OCI-LY1 (cell line): ENCODE measurements around the gene HPX.

Experiments used
- EZH2 ChIP-seq: fragments of 200-600 bp; sonication (generic), shearing (Covaris generic); IDR thresholded peaks from 2 replicates; pipeline ENCODE4 v1.8.0; 2017; ENCODE audit warnings: borderline replicate concordance, mixed run types, mild to moderate bottlenecking, antibody characterized with exemption, low read length, moderate library complexity, mixed read lengths
- TF ChIP-seq, protein P1 (sequence below): fragments of 200-600 bp; sonication (generic), shearing (Covaris generic); IDR thresholded peaks from 2 replicates; pipeline ENCODE4 v1.5.1; 2017; ENCODE audit warnings: mild to moderate bottlenecking, antibody characterized with exemption, low read length, moderate library complexity, mixed read lengths

DNA sequence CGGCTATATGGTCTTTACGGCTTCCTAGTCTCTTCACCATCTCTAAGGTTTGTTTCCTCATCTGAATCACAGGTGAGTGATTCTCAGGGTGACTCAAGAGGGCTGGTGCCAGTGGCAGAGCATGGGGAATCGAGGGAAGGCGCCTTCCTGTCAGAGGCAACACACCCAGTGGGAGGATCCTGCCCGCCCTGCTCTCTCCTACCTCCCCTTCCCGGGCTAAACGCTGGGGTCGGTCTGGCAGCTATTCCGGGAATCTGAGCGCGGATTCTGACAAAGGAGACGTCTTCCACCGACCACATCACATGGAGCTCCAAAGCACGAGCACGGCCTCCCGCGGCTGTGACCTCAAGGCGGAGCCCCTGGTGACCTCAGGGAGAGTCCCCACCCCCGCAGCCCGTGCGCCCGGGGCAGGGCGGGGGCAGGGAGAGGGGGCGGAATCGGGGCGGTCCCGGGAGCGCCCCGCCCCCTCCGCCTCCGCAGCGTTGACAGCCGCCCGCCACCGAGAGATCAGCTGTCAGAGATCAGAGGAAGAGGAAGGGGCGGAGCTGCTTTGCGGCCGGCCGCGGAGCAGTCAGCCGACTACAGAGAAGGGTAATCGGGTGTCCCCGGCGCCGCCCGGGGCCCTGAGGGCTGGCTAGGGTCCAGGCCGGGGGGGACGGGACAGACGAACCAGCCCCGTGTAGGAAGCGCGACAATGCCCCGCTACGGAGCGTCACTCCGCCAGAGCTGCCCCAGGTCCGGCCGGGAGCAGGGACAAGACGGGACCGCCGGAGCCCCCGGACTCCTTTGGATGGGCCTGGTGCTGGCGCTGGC, 50.7 kb downstream of the HPX start, which contains the start of gene SMPD1:
- no peak for TF ChIP-seq EZH2
- TF ChIP-seq, protein P1, sequence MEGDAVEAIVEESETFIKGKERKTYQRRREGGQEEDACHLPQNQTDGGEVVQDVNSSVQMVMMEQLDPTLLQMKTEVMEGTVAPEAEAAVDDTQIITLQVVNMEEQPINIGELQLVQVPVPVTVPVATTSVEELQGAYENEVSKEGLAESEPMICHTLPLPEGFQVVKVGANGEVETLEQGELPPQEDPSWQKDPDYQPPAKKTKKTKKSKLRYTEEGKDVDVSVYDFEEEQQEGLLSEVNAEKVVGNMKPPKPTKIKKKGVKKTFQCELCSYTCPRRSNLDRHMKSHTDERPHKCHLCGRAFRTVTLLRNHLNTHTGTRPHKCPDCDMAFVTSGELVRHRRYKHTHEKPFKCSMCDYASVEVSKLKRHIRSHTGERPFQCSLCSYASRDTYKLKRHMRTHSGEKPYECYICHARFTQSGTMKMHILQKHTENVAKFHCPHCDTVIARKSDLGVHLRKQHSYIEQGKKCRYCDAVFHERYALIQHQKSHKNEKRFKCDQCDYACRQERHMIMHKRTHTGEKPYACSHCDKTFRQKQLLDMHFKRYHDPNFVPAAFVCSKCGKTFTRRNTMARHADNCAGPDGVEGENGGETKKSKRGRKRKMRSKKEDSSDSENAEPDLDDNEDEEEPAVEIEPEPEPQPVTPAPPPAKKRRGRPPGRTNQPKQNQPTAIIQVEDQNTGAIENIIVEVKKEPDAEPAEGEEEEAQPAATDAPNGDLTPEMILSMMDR: no peak
